ENCODE data around the gene IPPK.

- TF ChIP-seq CTCF (tag by site-specific recombination; IDR thresholded peaks at IDR 0.05) (no peak), ZNF16 (tag by site-specific recombination; IDR thresholded peaks at IDR 0.05; ENCODE audit: low read depth) (no peak), ZNF175 (tag by site-specific recombination; IDR thresholded peaks at IDR 0.05) (no peak), ZNF274 (IDR thresholded peaks at IDR 0.05; ENCODE audit: low read length) (no peak), ZNF274 (tag by site-specific recombination; IDR thresholded peaks at IDR 0.05; ENCODE audit: borderline replicate concordance) (no peak), ZBTB49 (tag by site-specific recombination; IDR thresholded peaks at IDR 0.05; ENCODE audit: low read depth) (no peak)
- TF ChIP-seq, protein P1, sequence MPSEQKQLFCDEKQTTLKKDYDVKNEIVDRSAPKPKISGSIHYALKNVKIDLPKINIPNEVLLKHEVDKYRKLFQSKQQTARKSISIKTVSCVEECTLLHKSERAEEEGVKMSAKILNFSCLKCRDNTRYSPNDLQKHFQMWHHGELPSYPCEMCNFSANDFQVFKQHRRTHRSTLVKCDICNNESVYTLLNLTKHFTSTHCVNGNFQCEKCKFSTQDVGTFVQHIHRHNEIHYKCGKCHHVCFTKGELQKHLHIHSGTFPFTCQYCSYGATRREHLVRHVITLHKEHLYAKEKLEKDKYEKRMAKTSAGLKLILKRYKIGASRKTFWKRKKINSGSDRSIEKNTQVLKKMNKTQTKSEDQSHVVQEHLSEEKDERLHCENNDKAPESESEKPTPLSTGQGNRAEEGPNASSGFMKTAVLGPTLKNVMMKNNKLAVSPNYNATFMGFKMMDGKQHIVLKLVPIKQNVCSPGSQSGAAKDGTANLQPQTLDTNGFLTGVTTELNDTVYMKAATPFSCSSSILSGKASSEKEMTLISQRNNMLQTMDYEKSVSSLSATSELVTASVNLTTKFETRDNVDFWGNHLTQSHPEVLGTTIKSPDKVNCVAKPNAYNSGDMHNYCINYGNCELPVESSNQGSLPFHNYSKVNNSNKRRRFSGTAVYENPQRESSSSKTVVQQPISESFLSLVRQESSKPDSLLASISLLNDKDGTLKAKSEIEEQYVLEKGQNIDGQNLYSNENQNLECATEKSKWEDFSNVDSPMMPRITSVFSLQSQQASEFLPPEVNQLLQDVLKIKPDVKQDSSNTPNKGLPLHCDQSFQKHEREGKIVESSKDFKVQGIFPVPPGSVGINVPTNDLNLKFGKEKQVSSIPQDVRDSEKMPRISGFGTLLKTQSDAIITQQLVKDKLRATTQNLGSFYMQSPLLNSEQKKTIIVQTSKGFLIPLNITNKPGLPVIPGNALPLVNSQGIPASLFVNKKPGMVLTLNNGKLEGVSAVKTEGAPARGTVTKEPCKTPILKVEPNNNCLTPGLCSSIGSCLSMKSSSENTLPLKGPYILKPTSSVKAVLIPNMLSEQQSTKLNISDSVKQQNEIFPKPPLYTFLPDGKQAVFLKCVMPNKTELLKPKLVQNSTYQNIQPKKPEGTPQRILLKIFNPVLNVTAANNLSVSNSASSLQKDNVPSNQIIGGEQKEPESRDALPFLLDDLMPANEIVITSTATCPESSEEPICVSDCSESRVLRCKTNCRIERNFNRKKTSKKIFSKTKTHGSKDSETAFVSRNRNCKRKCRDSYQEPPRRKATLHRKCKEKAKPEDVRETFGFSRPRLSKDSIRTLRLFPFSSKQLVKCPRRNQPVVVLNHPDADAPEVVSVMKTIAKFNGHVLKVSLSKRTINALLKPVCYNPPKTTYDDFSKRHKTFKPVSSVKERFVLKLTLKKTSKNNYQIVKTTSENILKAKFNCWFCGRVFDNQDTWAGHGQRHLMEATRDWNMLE (tag by site-specific recombination; conservative IDR thresholded peaks at IDR 0.05; ENCODE audit: low read depth), result no peak
These were observed 43.4 kb downstream of the IPPK start for GRCh38 chr9:92626484-92626883.

All from HEK293 (cell line).